H9 (cell line): ENCODE data around the gene CEP250. TPM values are rescaled to one million over a fixed set of nuclear protein-coding genes. Genes with fewer than 3 reads are reported as not detected.

Source experiments
- DNase-seq: peaks from one replicate; pipeline ENCODE4 v3.0.0-alpha.2; 2017
- H2AFZ ChIP-seq: one replicate; pipeline ENCODE4 v1.6.1; 2013; ENCODE audit warnings: mild to moderate bottlenecking, low read length, control low read depth, moderate library complexity
- H2AK5ac ChIP-seq: 2 replicates; pipeline ENCODE4 v1.6.1; 2013; ENCODE audit warnings: low read length, control low read depth, mixed read lengths; ENCODE audit not compliant: insufficient read length
- H2BK120ac ChIP-seq: one replicate; pipeline ENCODE4 v1.6.1; 2013; ENCODE audit warnings: low read depth, mild to moderate bottlenecking, low read length, control low read depth, inconsistent platforms; ENCODE audit not compliant: poor library complexity, severe bottlenecking
- H2BK12ac ChIP-seq: 2 replicates; pipeline ENCODE4 v1.6.1; 2013; ENCODE audit warnings: low read length, control low read depth, mixed read lengths, low read depth; ENCODE audit not compliant: insufficient read length
- H2BK15ac ChIP-seq: 2 replicates; pipeline ENCODE4 v1.6.1; 2013; ENCODE audit warnings: low read depth, low read length, control low read depth
- H2BK20ac ChIP-seq: one replicate; pipeline ENCODE4 v1.6.1; 2013; ENCODE audit warnings: low read depth, mild to moderate bottlenecking, low read length, control low read depth, inconsistent platforms; ENCODE audit not compliant: poor library complexity, severe bottlenecking
- H2BK5ac ChIP-seq: 2 replicates; pipeline ENCODE4 v1.6.1; 2013; ENCODE audit warnings: low read length, control low read depth, mixed read lengths; ENCODE audit not compliant: insufficient read length
- H3K14ac ChIP-seq: 2 replicates; pipeline ENCODE4 v1.6.1; 2013; ENCODE audit warnings: low read length, control low read depth; ENCODE audit not compliant: insufficient read depth
- H3K18ac ChIP-seq: 2 replicates; pipeline ENCODE4 v1.6.1; 2013; ENCODE audit warnings: low read depth, mild to moderate bottlenecking, mixed read lengths, low read length, control low read depth; ENCODE audit not compliant: insufficient read length
- H3K23ac ChIP-seq: 2 replicates; pipeline ENCODE4 v1.6.1; 2013; ENCODE audit warnings: low read length, control low read depth, mixed read lengths, low read depth; ENCODE audit not compliant: insufficient read length
- H3K23me2 ChIP-seq: 2 replicates; pipeline ENCODE4 v1.6.1; 2013; ENCODE audit warnings: low read depth, mild to moderate bottlenecking, mixed read lengths, low read length, control low read depth; ENCODE audit not compliant: insufficient read length, poor library complexity, severe bottlenecking
- H3K27ac ChIP-seq: 2 replicates; pipeline ENCODE4 v1.5.1; 2013; ENCODE audit warnings: low read length, control low read depth, mixed read lengths, low read depth; ENCODE audit not compliant: insufficient read length
- H3K27me3 ChIP-seq: 2 replicates; pipeline ENCODE4 v1.6.1; 2013; ENCODE audit warnings: low read length, control low read depth, inconsistent platforms; ENCODE audit not compliant: insufficient read depth
- H3K4ac ChIP-seq: 2 replicates; pipeline ENCODE4 v1.6.1; 2013; ENCODE audit warnings: low read depth, mild to moderate bottlenecking, control low read depth, inconsistent platforms, low read length, moderate library complexity
- H3K4me1 ChIP-seq: 2 replicates; pipeline ENCODE4 v1.6.1; 2013; ENCODE audit warnings: low read length, control low read depth, inconsistent platforms; ENCODE audit not compliant: insufficient read depth
- H3K4me2 ChIP-seq: 2 replicates; pipeline ENCODE4 v1.6.1; 2013; ENCODE audit warnings: low read length, control low read depth, mixed read lengths; ENCODE audit not compliant: insufficient read length, insufficient read depth
- H3K56ac ChIP-seq: 2 replicates; pipeline ENCODE4 v1.6.1; 2013; ENCODE audit warnings: low read depth, mild to moderate bottlenecking, mixed read lengths, low read length, control low read depth; ENCODE audit not compliant: insufficient read length
- H3K79me1 ChIP-seq: 2 replicates; pipeline ENCODE4 v1.6.1; 2013; ENCODE audit warnings: low read depth, mild to moderate bottlenecking, moderate library complexity, low read length, control low read depth, inconsistent platforms; ENCODE audit not compliant: insufficient read depth, poor library complexity, severe bottlenecking
- H3K79me2 ChIP-seq: 2 replicates; pipeline ENCODE4 v1.6.1; 2013; ENCODE audit warnings: low read length, control low read depth, inconsistent platforms; ENCODE audit not compliant: insufficient read depth
- H3K9ac ChIP-seq: 2 replicates; pipeline ENCODE4 v1.6.1; 2013; ENCODE audit warnings: low read length, control low read depth, mixed read lengths; ENCODE audit not compliant: insufficient read length; ENCODE audit errors: extremely low read depth
- H3K9me3 ChIP-seq: one replicate; pipeline ENCODE4 v1.6.1; 2013; ENCODE audit warnings: low read depth, low read length, inconsistent platforms; ENCODE audit not compliant: control insufficient read depth
- H3T11ph ChIP-seq: one replicate; pipeline ENCODE4 v1.6.1; 2013; ENCODE audit warnings: mild to moderate bottlenecking, low read length, control low read depth, inconsistent platforms
- H4K20me1 ChIP-seq: one replicate; pipeline ENCODE4 v1.6.1; 2013; ENCODE audit not compliant: control insufficient read depth, insufficient read length, insufficient read depth
- H4K5ac ChIP-seq: 2 replicates; pipeline ENCODE4 v1.6.1; 2013; ENCODE audit warnings: low read depth, mild to moderate bottlenecking, mixed read lengths, low read length, control low read depth; ENCODE audit not compliant: insufficient read length
- H4K8ac ChIP-seq: replicated peaks from 2 replicates; pipeline ENCODE4 v1.6.1; 2013; ENCODE audit warnings: low read length, control low read depth, mixed read lengths, low read depth; ENCODE audit not compliant: insufficient read length
- H4K91ac ChIP-seq: 2 replicates; pipeline ENCODE4 v1.6.1; 2013; ENCODE audit warnings: low read depth, mild to moderate bottlenecking, moderate library complexity, mixed read lengths, low read length, control low read depth; ENCODE audit not compliant: insufficient read length
- H3K27ac Mint-ChIP-seq, 3 experiments: 2 replicates in 2 of 3; 3 replicates in 1 of 3; pipeline ENCODE4 v1.8.0; 2020 to 2021; ENCODE audit warnings: mixed read lengths in 3 of 3, mild to moderate bottlenecking in 1 of 3, moderate library complexity in 1 of 3
- H3K27me3 Mint-ChIP-seq: 2 replicates; pipeline ENCODE4 v1.8.0; 2021; ENCODE audit warnings: low read depth, mild to moderate bottlenecking, moderate library complexity, mixed read lengths
- H3K36me3 Mint-ChIP-seq, 3 experiments: 2 replicates in 2 of 3; 3 replicates in 1 of 3; pipeline ENCODE4 v1.8.0; 2020 to 2021; ENCODE audit warnings: low read depth in 3 of 3, mixed read lengths in 3 of 3; ENCODE audit not compliant: insufficient read depth in 1 of 3
- H3K4me1 Mint-ChIP-seq, 2 experiments: 2 replicates each; pipeline ENCODE4 v1.8.0; 2020; ENCODE audit warnings: mixed read lengths in 2 of 2
- H3K4me3 Mint-ChIP-seq, 2 experiments: 2 replicates in 1 of 2; 3 replicates in 1 of 2; pipeline ENCODE4 v1.8.0; 2020 to 2021; ENCODE audit warnings: mild to moderate bottlenecking in 2 of 2, mixed read lengths in 2 of 2, moderate library complexity in 1 of 2
- H3K9me3 Mint-ChIP-seq, 2 experiments: 2 replicates in 1 of 2; 3 replicates in 1 of 2; pipeline ENCODE4 v1.8.0; 2020; ENCODE audit warnings: mild to moderate bottlenecking in 2 of 2, mixed read lengths in 2 of 2, moderate library complexity in 1 of 2
- WGBS: extraction: QIAGEN DNeasy Blood & Tissue Kit; methylation state at CpG from one replicate; pipeline ENCODE4 v1.1.7; 2013; ENCODE audit warnings: missing lambda C conversion rate, low lambda C conversion rate, mixed read lengths; ENCODE audit not compliant: insufficient read length; ENCODE audit errors: extremely low coverage; 5-methylcytosine and 5-hydroxymethylcytosine counted together
- total RNA-seq: library from RNA; stranded (reverse); gene quantifications from 2 replicates; pipeline ENCODE4 v1.2.1, GENCODE V29; 2021
- TF ChIP-seq, protein P1 (sequence below): fragments of 200-600 bp; sonication (generic); conservative IDR thresholded peaks from 3 replicates; pipeline ENCODE4 v1.8.0; 2021; ENCODE audit warnings: antibody characterized with exemption, mild to moderate bottlenecking

The CEP250 gene
- total RNA-seq, 1 experiment from 2014 or later: 29.8 TPM

DNA sequence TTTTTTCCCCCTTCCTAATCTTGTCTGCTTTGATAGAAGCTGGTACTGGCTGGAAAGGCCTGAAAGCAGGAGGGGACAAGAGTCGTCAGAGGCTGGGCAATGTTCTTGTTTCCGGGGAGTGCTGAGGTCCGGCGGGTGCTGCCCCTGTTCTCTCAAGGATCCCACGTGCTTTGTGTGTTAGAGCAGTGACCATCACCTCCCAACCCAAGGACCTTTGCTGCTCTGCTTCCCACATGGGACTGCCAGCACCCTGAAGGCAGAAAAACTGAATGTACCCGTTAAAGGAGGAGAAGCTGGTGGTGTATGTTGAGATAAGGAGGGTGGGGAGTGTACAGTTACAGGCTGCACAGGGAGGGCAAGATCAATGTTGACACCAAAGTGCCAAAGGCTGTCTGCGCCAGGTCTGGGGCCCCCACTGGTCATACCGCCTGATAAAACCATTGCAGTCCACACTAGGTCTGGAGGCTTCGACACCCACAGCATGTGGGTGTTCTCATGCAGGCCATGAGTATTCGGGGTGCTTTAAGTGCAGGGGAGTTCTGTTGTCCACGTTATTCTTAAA, 59.1 kb downstream of the CEP250 start:
- H3K23me2 ChIP-seq: no peaks in the 10 kb centered on the region
- H3K79me2 ChIP-seq: no peaks in the 10 kb centered on the region
- no peak overlapping the region for H3K56ac ChIP-seq
- no peak overlapping the region for H3K27ac ChIP-seq
- Mint-ChIP-seq H3K9me3 (no peaks in the 10 kb centered on the region), H3K4me1 (no peaks in the 10 kb centered on the region), H3K27me3 (no peaks in the 10 kb centered on the region; the same call in 1 of the 2 replicates), H3K4me3 (no peak overlapping the region), H3K36me3 (peaks cover 0 to 28% (median 26%) of the 10 kb centered on the region in 3 experiments; a peak in 6 of 7 replicates), H3K27ac (no peak overlapping the region)
- no peak overlapping the region for H3K18ac ChIP-seq
- no peak overlapping the region for H3K4ac ChIP-seq
- H2BK20ac ChIP-seq: no peak overlapping the region
- H3T11ph ChIP-seq: no peak overlapping the region
- no peaks in the 10 kb centered on the region for H3K9me3 ChIP-seq
- no peak overlapping the region for H2BK5ac ChIP-seq
- H3K14ac ChIP-seq: no peak overlapping the region
- H4K20me1 ChIP-seq: no peaks in the 10 kb centered on the region
- H2AK5ac ChIP-seq: no peak overlapping the region
- no peak overlapping the region for H3K4me2 ChIP-seq
- TF ChIP-seq, protein P1, sequence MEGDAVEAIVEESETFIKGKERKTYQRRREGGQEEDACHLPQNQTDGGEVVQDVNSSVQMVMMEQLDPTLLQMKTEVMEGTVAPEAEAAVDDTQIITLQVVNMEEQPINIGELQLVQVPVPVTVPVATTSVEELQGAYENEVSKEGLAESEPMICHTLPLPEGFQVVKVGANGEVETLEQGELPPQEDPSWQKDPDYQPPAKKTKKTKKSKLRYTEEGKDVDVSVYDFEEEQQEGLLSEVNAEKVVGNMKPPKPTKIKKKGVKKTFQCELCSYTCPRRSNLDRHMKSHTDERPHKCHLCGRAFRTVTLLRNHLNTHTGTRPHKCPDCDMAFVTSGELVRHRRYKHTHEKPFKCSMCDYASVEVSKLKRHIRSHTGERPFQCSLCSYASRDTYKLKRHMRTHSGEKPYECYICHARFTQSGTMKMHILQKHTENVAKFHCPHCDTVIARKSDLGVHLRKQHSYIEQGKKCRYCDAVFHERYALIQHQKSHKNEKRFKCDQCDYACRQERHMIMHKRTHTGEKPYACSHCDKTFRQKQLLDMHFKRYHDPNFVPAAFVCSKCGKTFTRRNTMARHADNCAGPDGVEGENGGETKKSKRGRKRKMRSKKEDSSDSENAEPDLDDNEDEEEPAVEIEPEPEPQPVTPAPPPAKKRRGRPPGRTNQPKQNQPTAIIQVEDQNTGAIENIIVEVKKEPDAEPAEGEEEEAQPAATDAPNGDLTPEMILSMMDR: no peak
- H2BK15ac ChIP-seq: no peak overlapping the region
- H2AFZ ChIP-seq: no peak overlapping the region
- H3K9ac ChIP-seq: no peak overlapping the region
- H4K8ac ChIP-seq: no peak overlapping the region
- no peak overlapping the region for H3K23ac ChIP-seq
- H4K5ac ChIP-seq: no peak overlapping the region
- no peak overlapping the region for H4K91ac ChIP-seq
- no peaks in the 10 kb centered on the region for H3K27me3 ChIP-seq
- no peak for DNase-seq
- H2BK120ac ChIP-seq: no peak overlapping the region
- H2BK12ac ChIP-seq: no peak overlapping the region
- WGBS: no CpG with 5 or more reads among the region's 11 CpGs
- no peaks in the 10 kb centered on the region for H3K4me1 ChIP-seq
- no peaks in the 10 kb centered on the region for H3K79me1 ChIP-seq
